ENCODE results near the gene ABCB8. TPM values are rescaled to one million over a fixed set of nuclear protein-coding genes. Genes with fewer than 3 reads are reported as not detected.

The ABCB8 gene
- total RNA-seq, 5 donors from 2014 or later (not counting 1 experiment from before 2014, with no cell fraction given), result 72.4 to 83.0 (median 74.8) TPM

GRCh38 chr7:151074817-151075661, 46.8 kb downstream of the ABCB8 start:
- H3K36me3 Mint-ChIP-seq, result peaks cover 22% of the 10 kb centered on the region
- H3K4me1 ChIP-seq (ENCODE audit: control insufficient read depth in 1 of 2, extremely low read depth in 1 of 2, insufficient read depth in 2 of 2, low read length in 2 of 2), result peaks cover 7 to 20% of the 10 kb centered on the region in 2 experiments
- DNase-seq, result no peak
- no peak overlapping the region for H3K4me3 Mint-ChIP-seq
- H3K27me3 ChIP-seq (replicated peaks in 1 of 2; ENCODE audit: control insufficient read depth in 2 of 2, extremely low read depth in 1 of 2, insufficient read depth in 2 of 2, low read length in 1 of 2), result no peaks in the 10 kb centered on the region
- no peak for ATAC-seq (replicated peaks in 1 of 4)
- H3K4me1 Mint-ChIP-seq, result peaks cover 9 to 18% (median 14%) of the 10 kb centered on the region in 3 donors
- H3K27ac ChIP-seq (ENCODE audit: low read length), result no peak overlapping the region
- H3K27ac Mint-ChIP-seq, result no peak overlapping the region
- WGBS (ENCODE audit: insufficient coverage), result 94% methylated on average over 26 of the region's 26 CpGs
- H3K9me3 ChIP-seq, result no peaks in the 10 kb centered on the region
- H3K4me3 ChIP-seq (ENCODE audit: control insufficient read depth in 1 of 2, extremely low read depth in 1 of 2, low read length in 1 of 2), result no peak overlapping the region
- H3K27me3 Mint-ChIP-seq, result no peaks in the 10 kb centered on the region
- ChIA-PET CTCF (no interaction called here), POLR2A (no interaction called here)
- H3K9me3 Mint-ChIP-seq, result no peaks in the 10 kb centered on the region
- H3K36me3 ChIP-seq (ENCODE audit: control insufficient read depth in 2 of 2, extremely low read depth in 1 of 2, insufficient read depth in 1 of 2, low read length in 1 of 2), result peaks cover 30 to 51% of the 10 kb centered on the region in 2 donors

- CTCF ChIA-PET, result no interaction called here
- Histone ChIP-seq H3K27me3 (replicated peaks in 1 of 2; ENCODE audit: control insufficient read depth in 2 of 2, extremely low read depth in 1 of 2, insufficient read depth in 2 of 2, low read length in 1 of 2) (no peaks in the 10 kb centered on the region), H3K9me3 (no peaks in the 10 kb centered on the region), H3K27ac (ENCODE audit: low read length) (no peak overlapping the region), H3K36me3 (ENCODE audit: control insufficient read depth in 2 of 2, extremely low read depth in 1 of 2, insufficient read depth in 1 of 2, low read length in 1 of 2) (peaks cover 26 to 45% of the 10 kb centered on the region in 2 donors), H3K4me1 (ENCODE audit: control insufficient read depth in 1 of 2, extremely low read depth in 1 of 2, insufficient read depth in 2 of 2, low read length in 2 of 2) (peaks cover 7 to 22% of the 10 kb centered on the region in 2 experiments), H3K4me3 (ENCODE audit: control insufficient read depth in 1 of 2, extremely low read depth in 1 of 2, low read length in 1 of 2) (no peak overlapping the region)
- WGBS (ENCODE audit: insufficient coverage), result 95% methylated on average over 7 of the region's 7 CpGs
- Mint-ChIP-seq H3K36me3 (peaks cover 19% of the 10 kb centered on the region), H3K4me3 (no peak overlapping the region), H3K27me3 (no peaks in the 10 kb centered on the region), H3K9me3 (no peaks in the 10 kb centered on the region), H3K4me1 (peaks cover 11 to 18% (median 14%) of the 10 kb centered on the region in 3 donors), H3K27ac (no peak overlapping the region)
- ATAC-seq (replicated peaks in 1 of 4), result no peak
- POLR2A ChIA-PET, result no interaction called here
- no peak for DNase-seq
These were observed 47.4 kb downstream of the ABCB8 start for GRCh38 chr7:151075662-151075971.

- ChIA-PET CTCF (no interaction called here), POLR2A (no interaction called here)
- Histone ChIP-seq H3K36me3 (ENCODE audit: control insufficient read depth in 2 of 2, extremely low read depth in 1 of 2, insufficient read depth in 1 of 2, low read length in 1 of 2) (peaks cover 26 to 43% of the 10 kb centered on the region in 2 donors), H3K27ac (ENCODE audit: low read length) (no peak overlapping the region), H3K4me1 (ENCODE audit: control insufficient read depth in 1 of 2, extremely low read depth in 1 of 2, insufficient read depth in 2 of 2, low read length in 2 of 2) (peaks cover 7 to 25% of the 10 kb centered on the region in 2 experiments), H3K4me3 (ENCODE audit: control insufficient read depth in 1 of 2, extremely low read depth in 1 of 2, low read length in 1 of 2) (no peak overlapping the region), H3K9me3 (no peaks in the 10 kb centered on the region), H3K27me3 (replicated peaks in 1 of 2; ENCODE audit: control insufficient read depth in 2 of 2, extremely low read depth in 1 of 2, insufficient read depth in 2 of 2, low read length in 1 of 2) (no peaks in the 10 kb centered on the region)
- 97% methylated on average over 6 of the region's 22 CpGs for WGBS (ENCODE audit: insufficient coverage)
- peaks cover 11 to 21% (median 14%) of the 10 kb centered on the region in 3 donors for H3K4me1 Mint-ChIP-seq
- DNase-seq (no peak), ATAC-seq (replicated peaks in 1 of 4) (no peak)
- no peaks in the 10 kb centered on the region for H3K9me3 Mint-ChIP-seq
- H3K4me3 Mint-ChIP-seq, result no peak overlapping the region
- no peaks in the 10 kb centered on the region for H3K27me3 Mint-ChIP-seq
- H3K36me3 Mint-ChIP-seq, result peaks cover 17% of the 10 kb centered on the region
- H3K27ac Mint-ChIP-seq, result no peak overlapping the region
These were observed 47.8 kb downstream of the ABCB8 start for GRCh38 chr7:151075978-151076426.

- Histone ChIP-seq H3K4me1 (ENCODE audit: control insufficient read depth in 1 of 2, extremely low read depth in 1 of 2, insufficient read depth in 2 of 2, low read length in 2 of 2) (peaks cover 7 to 36% of the 10 kb centered on the region in 2 experiments), H3K9me3 (no peaks in the 10 kb centered on the region), H3K27ac (ENCODE audit: low read length) (no peak overlapping the region), H3K27me3 (replicated peaks in 1 of 2; ENCODE audit: control insufficient read depth in 2 of 2, extremely low read depth in 1 of 2, insufficient read depth in 2 of 2, low read length in 1 of 2) (no peaks in the 10 kb centered on the region), H3K36me3 (ENCODE audit: control insufficient read depth in 2 of 2, extremely low read depth in 1 of 2, insufficient read depth in 1 of 2, low read length in 1 of 2) (peaks cover 24 to 36% of the 10 kb centered on the region in 2 donors), H3K4me3 (ENCODE audit: control insufficient read depth in 1 of 2, extremely low read depth in 1 of 2, low read length in 1 of 2) (no peak overlapping the region)
- Mint-ChIP-seq H3K27ac (no peak overlapping the region), H3K4me1 (peaks cover 11 to 25% (median 20%) of the 10 kb centered on the region in 3 donors), H3K9me3 (no peaks in the 10 kb centered on the region), H3K27me3 (no peaks in the 10 kb centered on the region), H3K36me3 (peaks cover 13% of the 10 kb centered on the region), H3K4me3 (no peak overlapping the region)
- POLR2A ChIA-PET, result interaction anchor here (0.6 kb wide), 2 partner anchors 21 to 1483 kb away, joined by 3 to 4 read pairs; no protein-coding TSS in a partner anchor
- 86% methylated on average over 20 of the region's 33 CpGs for WGBS (ENCODE audit: insufficient coverage)
- no peak for ATAC-seq (replicated peaks in 1 of 4)
- DNase-seq, result no peak
- CTCF ChIA-PET, result no interaction called here
These were observed 48.8 kb downstream of the ABCB8 start for GRCh38 chr7:151076863-151077704.

- H3K9me3 ChIP-seq, result no peaks in the 10 kb centered on the region
- ATAC-seq (replicated peaks in 1 of 4) (no peak), DNase-seq (no peak)
- H3K4me1 Mint-ChIP-seq, result peaks cover 15 to 31% (median 23%) of the 10 kb centered on the region in 3 donors
- CTCF ChIA-PET, result no interaction called here
- POLR2A ChIA-PET, result interaction anchor here (0.6 kb wide), 2 partner anchors 22 to 1482 kb away, joined by 3 to 4 read pairs; no protein-coding TSS in a partner anchor
- H3K9me3 Mint-ChIP-seq, result no peaks in the 10 kb centered on the region
- H3K27me3 Mint-ChIP-seq, result no peaks in the 10 kb centered on the region
- H3K27ac Mint-ChIP-seq, result peak overlapping the region in 1 of 2 donors; percentile 71
- peaks cover 11 to 43% of the 10 kb centered on the region in 2 experiments for H3K4me1 ChIP-seq (ENCODE audit: control insufficient read depth in 1 of 2, extremely low read depth in 1 of 2, insufficient read depth in 2 of 2, low read length in 2 of 2)
- H3K27ac ChIP-seq (ENCODE audit: low read length), result no peak overlapping the region
- H3K4me3 ChIP-seq (ENCODE audit: control insufficient read depth in 1 of 2, extremely low read depth in 1 of 2, low read length in 1 of 2), result no peak overlapping the region
- peaks cover 13% of the 10 kb centered on the region for H3K36me3 Mint-ChIP-seq
- H3K36me3 ChIP-seq (ENCODE audit: control insufficient read depth in 2 of 2, extremely low read depth in 1 of 2, insufficient read depth in 1 of 2, low read length in 1 of 2), result peaks cover 20 to 35% of the 10 kb centered on the region in 2 donors
- no peaks in the 10 kb centered on the region for H3K27me3 ChIP-seq (replicated peaks in 1 of 2; ENCODE audit: control insufficient read depth in 2 of 2, extremely low read depth in 1 of 2, insufficient read depth in 2 of 2, low read length in 1 of 2)
- 91% methylated on average over 9 of the region's 10 CpGs for WGBS (ENCODE audit: insufficient coverage)
- H3K4me3 Mint-ChIP-seq, result peak overlapping the region; percentile 50 to 59 (median 58)
These were observed 49.5 kb downstream of the ABCB8 start for GRCh38 chr7:151077705-151078232.
